ENCODE results near the gene SERPINB2.
A peak's percentile ranks its signal among the peaks of the same experiment; 100 is the strongest.

SERPINB2 gene, protein sequence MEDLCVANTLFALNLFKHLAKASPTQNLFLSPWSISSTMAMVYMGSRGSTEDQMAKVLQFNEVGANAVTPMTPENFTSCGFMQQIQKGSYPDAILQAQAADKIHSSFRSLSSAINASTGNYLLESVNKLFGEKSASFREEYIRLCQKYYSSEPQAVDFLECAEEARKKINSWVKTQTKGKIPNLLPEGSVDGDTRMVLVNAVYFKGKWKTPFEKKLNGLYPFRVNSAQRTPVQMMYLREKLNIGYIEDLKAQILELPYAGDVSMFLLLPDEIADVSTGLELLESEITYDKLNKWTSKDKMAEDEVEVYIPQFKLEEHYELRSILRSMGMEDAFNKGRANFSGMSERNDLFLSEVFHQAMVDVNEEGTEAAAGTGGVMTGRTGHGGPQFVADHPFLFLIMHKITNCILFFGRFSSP

GRCh38 chr18:63887424-63887823, at the start of gene SERPINB2:
SERPINB2 (plus strand) TSS chr18:63887705; CDS start chr18:63891445, 3,740 bp downstream.
- H3K4me3 ChIP-seq (ENCODE audit: control insufficient read depth, low read depth, low read length): no peak within 1 kb of the TSS
- DNase-seq (ENCODE audit: low read depth): peak; percentile 64
- TF ChIP-seq, protein P1, sequence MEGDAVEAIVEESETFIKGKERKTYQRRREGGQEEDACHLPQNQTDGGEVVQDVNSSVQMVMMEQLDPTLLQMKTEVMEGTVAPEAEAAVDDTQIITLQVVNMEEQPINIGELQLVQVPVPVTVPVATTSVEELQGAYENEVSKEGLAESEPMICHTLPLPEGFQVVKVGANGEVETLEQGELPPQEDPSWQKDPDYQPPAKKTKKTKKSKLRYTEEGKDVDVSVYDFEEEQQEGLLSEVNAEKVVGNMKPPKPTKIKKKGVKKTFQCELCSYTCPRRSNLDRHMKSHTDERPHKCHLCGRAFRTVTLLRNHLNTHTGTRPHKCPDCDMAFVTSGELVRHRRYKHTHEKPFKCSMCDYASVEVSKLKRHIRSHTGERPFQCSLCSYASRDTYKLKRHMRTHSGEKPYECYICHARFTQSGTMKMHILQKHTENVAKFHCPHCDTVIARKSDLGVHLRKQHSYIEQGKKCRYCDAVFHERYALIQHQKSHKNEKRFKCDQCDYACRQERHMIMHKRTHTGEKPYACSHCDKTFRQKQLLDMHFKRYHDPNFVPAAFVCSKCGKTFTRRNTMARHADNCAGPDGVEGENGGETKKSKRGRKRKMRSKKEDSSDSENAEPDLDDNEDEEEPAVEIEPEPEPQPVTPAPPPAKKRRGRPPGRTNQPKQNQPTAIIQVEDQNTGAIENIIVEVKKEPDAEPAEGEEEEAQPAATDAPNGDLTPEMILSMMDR (conservative IDR thresholded peaks at IDR 0.05; ENCODE audit: control insufficient read depth, insufficient read depth, low read depth, low read length): no peak

GRCh38 chr18:63843008-63843407, 44.5 kb upstream of the SERPINB2 start:
- DNase-seq (ENCODE audit: low read depth): peak; percentile 47
- TF ChIP-seq, protein P1 (conservative IDR thresholded peaks at IDR 0.05; ENCODE audit: control insufficient read depth, insufficient read depth, low read depth, low read length): no peak
- H3K4me3 ChIP-seq (ENCODE audit: control insufficient read depth, low read depth, low read length): no peak overlapping the region

GRCh38 chr18:63844254-63844653, 43.3 kb upstream of the SERPINB2 start:
- TF ChIP-seq, protein P1 (conservative IDR thresholded peaks at IDR 0.05; ENCODE audit: control insufficient read depth, insufficient read depth, low read depth, low read length): peak; percentile 62
- peak; percentile 68 for DNase-seq (ENCODE audit: low read depth)
- no peak overlapping the region for H3K4me3 ChIP-seq (ENCODE audit: control insufficient read depth, low read depth, low read length)

GRCh38 chr18:63848159-63848558, 39.3 kb upstream of the SERPINB2 start:
- no peak overlapping the region for H3K4me3 ChIP-seq (ENCODE audit: control insufficient read depth, low read depth, low read length)
- peak; percentile 77 for DNase-seq (ENCODE audit: low read depth)
- TF ChIP-seq, protein P1 (conservative IDR thresholded peaks at IDR 0.05; ENCODE audit: control insufficient read depth, insufficient read depth, low read depth, low read length): peak; percentile 75

- TF ChIP-seq, protein P1 (conservative IDR thresholded peaks at IDR 0.05; ENCODE audit: control insufficient read depth, insufficient read depth, low read depth, low read length): peak; percentile 59
- H3K4me3 ChIP-seq (ENCODE audit: control insufficient read depth, low read depth, low read length): no peak overlapping the region
- peak; percentile 51 for DNase-seq (ENCODE audit: low read depth)
These were observed 37.5 kb upstream of the SERPINB2 start for GRCh38 chr18:63850020-63850419.

- no peak overlapping the region for H3K4me3 ChIP-seq (ENCODE audit: control insufficient read depth, low read depth, low read length)
- TF ChIP-seq, protein P1 (conservative IDR thresholded peaks at IDR 0.05; ENCODE audit: control insufficient read depth, insufficient read depth, low read depth, low read length): no peak
- DNase-seq (ENCODE audit: low read depth): no peak
These were observed 36.9 kb upstream of the SERPINB2 start for GRCh38 chr18:63850636-63851035.
